Loucy (cell line): ENCODE results near the gene LUZP1.

Experiments used
- H2AFZ ChIP-seq: fragments of 200-600 bp; sonication (generic); 2 replicates; pipeline ENCODE4 v1.6.0; 2016; ENCODE audit warnings: antibody characterized with exemption, mild to moderate bottlenecking, low read length, moderate library complexity
- H3F3A ChIP-seq: fragments of 200-600 bp; 2 replicates; pipeline ENCODE4 v1.6.0; 2016; ENCODE audit warnings: antibody characterized with exemption, low read depth, mild to moderate bottlenecking
- H3K27me3 ChIP-seq: fragments of 200-600 bp; sonication (generic); 2 replicates; pipeline ENCODE4 v1.6.1; 2014; ENCODE audit warnings: low read length, mild to moderate bottlenecking; ENCODE audit not compliant: insufficient read depth, poor library complexity, severe bottlenecking
- H3K36me3 ChIP-seq: fragments of 200-600 bp; sonication (generic); 2 replicates; pipeline ENCODE4 v1.6.1; 2016; ENCODE audit warnings: low read length; ENCODE audit not compliant: insufficient read depth
- H3K4me1 ChIP-seq: fragments of 200-600 bp; sonication (generic); 2 replicates; pipeline ENCODE4 v1.5.1; 2014; ENCODE audit warnings: low read length, mild to moderate bottlenecking; ENCODE audit not compliant: insufficient read depth, poor library complexity, severe bottlenecking
- H3K4me2 ChIP-seq: fragments of 200-600 bp; sonication (generic); 2 replicates; pipeline ENCODE4 v1.6.0; 2014; ENCODE audit warnings: antibody characterized with exemption, low read length, low read depth, mild to moderate bottlenecking; ENCODE audit not compliant: poor library complexity, severe bottlenecking
- H3K4me3 ChIP-seq: fragments of 200-600 bp; sonication (generic); 2 replicates; pipeline ENCODE4 v1.5.1; 2014; ENCODE audit warnings: low read length, mild to moderate bottlenecking, mixed read lengths; ENCODE audit not compliant: poor library complexity, severe bottlenecking
- H3K79me2 ChIP-seq: fragments of 200-600 bp; sonication (generic); 2 replicates; pipeline ENCODE4 v1.6.1; 2014; ENCODE audit warnings: low read length; ENCODE audit not compliant: insufficient read depth
- H3K9ac ChIP-seq: fragments of 200-600 bp; sonication (generic); 2 replicates; pipeline ENCODE4 v1.6.0; 2014; ENCODE audit warnings: mild to moderate bottlenecking, low read depth, low read length, moderate library complexity; ENCODE audit not compliant: poor library complexity, severe bottlenecking
- H3K9me2 ChIP-seq: fragments of 200-600 bp; sonication (generic); replicated peaks from 2 replicates; pipeline ENCODE4 v1.6.1; 2016; ENCODE audit warnings: low read depth, low read length, mixed read lengths
- H3K9me3 ChIP-seq: fragments of 200-600 bp; sonication (generic); 2 replicates; pipeline ENCODE4 v1.6.1; 2014; ENCODE audit warnings: mild to moderate bottlenecking, antibody characterized with exemption, low read length, low read depth; ENCODE audit not compliant: insufficient read depth
- H4K20me1 ChIP-seq: fragments of 200-600 bp; sonication (generic); 2 replicates; pipeline ENCODE4 v1.6.0; 2014; ENCODE audit warnings: antibody characterized with exemption, low read length, mild to moderate bottlenecking; ENCODE audit not compliant: insufficient read depth, poor library complexity, severe bottlenecking
- EZH2phosphoT487 ChIP-seq: fragments of 200-600 bp; IDR thresholded peaks from 2 replicates; pipeline ENCODE4 v1.6.1; 2018; ENCODE audit warnings: antibody characterized with exemption, mild to moderate bottlenecking, moderate library complexity, borderline replicate concordance
- TF ChIP-seq, protein P1 (sequence below): fragments of 200-600 bp; sonication (generic); conservative IDR thresholded peaks from 2 replicates; pipeline ENCODE4 v1.5.1; 2014; ENCODE audit warnings: mild to moderate bottlenecking, antibody characterized with exemption, low read length

LUZP1 gene

DNA sequence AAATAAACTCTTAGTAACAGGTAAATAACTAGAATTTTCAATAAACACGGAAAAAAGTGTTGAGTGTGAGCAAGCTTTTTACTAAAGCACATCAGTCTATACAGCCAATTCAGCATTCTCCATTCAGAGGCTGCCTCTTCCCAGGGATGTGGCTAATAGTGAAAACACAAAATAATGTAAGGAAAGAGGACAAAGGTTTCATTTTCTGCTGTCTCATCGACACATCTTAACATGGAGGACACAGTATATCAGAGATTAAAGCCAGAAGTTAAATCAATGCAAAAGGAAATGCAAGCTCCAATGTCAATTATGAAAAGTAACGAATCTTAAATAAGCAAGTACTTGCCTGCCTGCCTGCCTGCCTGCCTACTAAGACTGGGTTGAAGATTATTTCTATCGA lies 43.2 kb downstream of the LUZP1 start:
- Histone ChIP-seq H3K9me2 (no peaks in the 10 kb centered on the region), H3K36me3 (no peaks in the 10 kb centered on the region), H2AFZ (no peak overlapping the region), H3K4me2 (no peak overlapping the region), H3F3A (no peaks in the 10 kb centered on the region), H3K4me3 (no peak overlapping the region), H3K9me3 (no peaks in the 10 kb centered on the region), H3K4me1 (peaks cover 13% of the 10 kb centered on the region), H4K20me1 (peaks cover 23% of the 10 kb centered on the region), H3K9ac (no peak overlapping the region), H3K79me2 (peaks cover 85% of the 10 kb centered on the region), H3K27me3 (no peaks in the 10 kb centered on the region)
- TF ChIP-seq, protein P1, sequence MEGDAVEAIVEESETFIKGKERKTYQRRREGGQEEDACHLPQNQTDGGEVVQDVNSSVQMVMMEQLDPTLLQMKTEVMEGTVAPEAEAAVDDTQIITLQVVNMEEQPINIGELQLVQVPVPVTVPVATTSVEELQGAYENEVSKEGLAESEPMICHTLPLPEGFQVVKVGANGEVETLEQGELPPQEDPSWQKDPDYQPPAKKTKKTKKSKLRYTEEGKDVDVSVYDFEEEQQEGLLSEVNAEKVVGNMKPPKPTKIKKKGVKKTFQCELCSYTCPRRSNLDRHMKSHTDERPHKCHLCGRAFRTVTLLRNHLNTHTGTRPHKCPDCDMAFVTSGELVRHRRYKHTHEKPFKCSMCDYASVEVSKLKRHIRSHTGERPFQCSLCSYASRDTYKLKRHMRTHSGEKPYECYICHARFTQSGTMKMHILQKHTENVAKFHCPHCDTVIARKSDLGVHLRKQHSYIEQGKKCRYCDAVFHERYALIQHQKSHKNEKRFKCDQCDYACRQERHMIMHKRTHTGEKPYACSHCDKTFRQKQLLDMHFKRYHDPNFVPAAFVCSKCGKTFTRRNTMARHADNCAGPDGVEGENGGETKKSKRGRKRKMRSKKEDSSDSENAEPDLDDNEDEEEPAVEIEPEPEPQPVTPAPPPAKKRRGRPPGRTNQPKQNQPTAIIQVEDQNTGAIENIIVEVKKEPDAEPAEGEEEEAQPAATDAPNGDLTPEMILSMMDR, result no peak

DNA sequence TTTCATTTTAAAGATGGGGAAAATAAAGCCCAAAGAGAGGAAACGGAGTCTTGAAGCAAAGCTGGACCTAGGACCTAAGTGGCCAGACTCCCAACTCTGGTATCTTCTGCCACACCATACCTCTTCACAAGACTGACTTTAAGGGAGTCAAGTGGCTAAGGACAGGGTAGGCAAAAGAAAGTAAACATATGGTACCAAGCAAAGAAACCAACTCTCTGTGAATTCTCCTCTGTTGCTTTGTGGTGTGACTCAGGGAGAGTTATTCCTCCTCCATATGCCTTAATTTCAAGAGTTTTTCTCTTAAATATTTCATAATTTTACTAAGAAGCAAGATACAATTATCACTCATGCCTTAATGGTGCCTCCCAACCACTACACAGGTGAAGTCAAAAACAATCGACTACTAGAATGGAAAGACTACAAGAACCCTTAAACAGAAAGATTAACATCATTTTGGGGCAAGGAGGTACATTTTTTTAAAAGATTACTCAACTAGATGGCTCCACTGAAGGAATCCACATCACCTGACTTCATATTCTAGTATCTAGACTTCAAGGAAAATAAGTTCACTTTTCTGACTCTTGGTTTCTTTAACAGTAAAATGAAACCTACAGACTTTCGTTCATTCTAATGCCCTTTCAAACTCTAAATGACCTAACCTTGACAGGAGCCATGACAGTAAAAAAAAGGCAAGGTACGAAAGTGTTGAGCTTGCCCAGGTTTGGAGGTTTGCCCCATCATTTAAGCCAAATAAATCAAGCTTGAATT lies 44.2 kb downstream of the LUZP1 start:
- Histone ChIP-seq H3K79me2 (peaks cover 85% of the 10 kb centered on the region), H3K9me3 (no peaks in the 10 kb centered on the region), H3K4me3 (no peak overlapping the region), H3K9ac (no peak overlapping the region), H3F3A (no peaks in the 10 kb centered on the region), H3K9me2 (no peaks in the 10 kb centered on the region), H3K36me3 (no peaks in the 10 kb centered on the region), H4K20me1 (peaks cover 33% of the 10 kb centered on the region), H3K27me3 (no peaks in the 10 kb centered on the region), H3K4me1 (peaks cover 18% of the 10 kb centered on the region), H3K4me2 (no peak overlapping the region), H2AFZ (no peak overlapping the region)
- TF ChIP-seq EZH2phosphoT487, result no peak
- TF ChIP-seq, protein P1, result no peak

DNA sequence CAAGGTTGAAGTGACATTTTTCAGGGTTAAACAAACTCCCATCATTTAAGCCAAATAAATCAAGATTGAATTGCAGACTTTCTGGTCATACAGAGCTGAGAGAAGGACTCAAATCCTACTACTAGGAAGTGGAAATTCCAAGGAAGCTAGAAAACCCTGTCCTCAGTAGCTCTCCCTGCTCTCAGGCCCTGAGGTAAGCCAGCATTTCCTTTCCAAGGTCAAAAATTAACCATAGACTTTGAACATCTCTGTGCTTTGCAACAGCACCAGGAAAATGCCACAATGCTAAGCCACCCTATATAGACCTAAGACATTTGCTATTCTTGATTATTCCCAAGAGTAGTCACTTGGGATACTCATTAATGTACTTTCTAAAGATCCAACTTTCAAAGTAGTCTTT lies 45.1 kb downstream of the LUZP1 start:
- no peak overlapping the region for H2AFZ ChIP-seq
- TF ChIP-seq, protein P1, result no peak
- no peak for TF ChIP-seq EZH2phosphoT487
- H3K79me2 ChIP-seq, result peaks cover 85% of the 10 kb centered on the region
- no peak overlapping the region for H3K4me3 ChIP-seq
- no peak overlapping the region for H3K9ac ChIP-seq
- H3K9me2 ChIP-seq, result no peaks in the 10 kb centered on the region
- H3K4me2 ChIP-seq, result no peak overlapping the region
- H3K9me3 ChIP-seq, result no peaks in the 10 kb centered on the region
- H3K36me3 ChIP-seq, result no peaks in the 10 kb centered on the region
- no peaks in the 10 kb centered on the region for H3K27me3 ChIP-seq
- no peaks in the 10 kb centered on the region for H3F3A ChIP-seq
- peaks cover 34% of the 10 kb centered on the region for H4K20me1 ChIP-seq
- H3K4me1 ChIP-seq, result peaks cover 26% of the 10 kb centered on the region
